Peyer's patch (tissue), 4 donors: ENCODE data around the gene CDK11A. TPM values are rescaled to one million over a fixed set of nuclear protein-coding genes. Genes with fewer than 3 reads are reported as not detected.
"Not testable (repeated sequence)": the region's sequence is repeated elsewhere in the genome, so short reads cannot be mapped to it uniquely, and the experiment has no call there.

Experiments used
- DNase-seq, 3 donors: peaks; one replicate each; pipeline ENCODE4 v3.0.0-alpha.2; 2017 to 2019
- H3K27ac ChIP-seq, 4 donors: fragments of 200-600 bp; sonication (generic); one replicate each; pipeline ENCODE4 v1.5.1; 2016 to 2019
- H3K27me3 ChIP-seq, 2 donors: fragments of 200-600 bp; sonication (generic); one replicate each; pipeline ENCODE4 v1.5.1; 2019
- H3K36me3 ChIP-seq, 3 donors: fragments of 200-600 bp; sonication (generic); one replicate each; pipeline ENCODE4 v1.5.1; 2016 to 2019
- H3K4me1 ChIP-seq, 4 donors: fragments of 200-600 bp; sonication (generic); one replicate each; pipeline ENCODE4 v1.5.1; 2016 to 2019
- H3K4me3 ChIP-seq, 4 donors: fragments of 200-600 bp; sonication (generic); 1 replicate in 3 of 4; 2 replicates in 1 of 4; pipeline ENCODE4 v1.5.1; 2016 to 2019; ENCODE audit warnings: mild to moderate bottlenecking in 1 of 4
- H3K9me3 ChIP-seq, 4 donors: fragments of 200-600 bp; sonication (generic); one replicate each; pipeline ENCODE4 v1.5.1; 2016 to 2019; ENCODE audit warnings: mild to moderate bottlenecking in 1 of 4
- POLR2A ChIP-seq, 2 donors: fragments of 450-650 bp; IDR thresholded peaks; one replicate each; pipeline ENCODE4 v1.5.1; 2017; ENCODE audit warnings: antibody characterized with exemption in 2 of 2, mild to moderate bottlenecking in 2 of 2, moderate library complexity in 2 of 2
- total RNA-seq, 4 donors: library from RNA; depleted of rRNA; stranded (reverse); fragments of >200 nt; gene quantifications; one replicate each; pipeline ENCODE4 v1.1.0, GENCODE V29; 2016
- TF ChIP-seq, protein P1 (sequence below), 6 experiments: fragments of 450-650 bp in 4 of 6; fragments of 200-600 bp in 2 of 6; sonication (generic) in 1 of 6; IDR thresholded peaks; one replicate each; pipeline ENCODE4 v1.5.1; 2017 to 2019; ENCODE audit warnings: antibody characterized with exemption in 6 of 6, mild to moderate bottlenecking in 3 of 6, moderate library complexity in 1 of 6

Gene CDK11A
- total RNA-seq = 100 to 1,000 TPM; 129 to 269 (median 199) TPM

DNA sequence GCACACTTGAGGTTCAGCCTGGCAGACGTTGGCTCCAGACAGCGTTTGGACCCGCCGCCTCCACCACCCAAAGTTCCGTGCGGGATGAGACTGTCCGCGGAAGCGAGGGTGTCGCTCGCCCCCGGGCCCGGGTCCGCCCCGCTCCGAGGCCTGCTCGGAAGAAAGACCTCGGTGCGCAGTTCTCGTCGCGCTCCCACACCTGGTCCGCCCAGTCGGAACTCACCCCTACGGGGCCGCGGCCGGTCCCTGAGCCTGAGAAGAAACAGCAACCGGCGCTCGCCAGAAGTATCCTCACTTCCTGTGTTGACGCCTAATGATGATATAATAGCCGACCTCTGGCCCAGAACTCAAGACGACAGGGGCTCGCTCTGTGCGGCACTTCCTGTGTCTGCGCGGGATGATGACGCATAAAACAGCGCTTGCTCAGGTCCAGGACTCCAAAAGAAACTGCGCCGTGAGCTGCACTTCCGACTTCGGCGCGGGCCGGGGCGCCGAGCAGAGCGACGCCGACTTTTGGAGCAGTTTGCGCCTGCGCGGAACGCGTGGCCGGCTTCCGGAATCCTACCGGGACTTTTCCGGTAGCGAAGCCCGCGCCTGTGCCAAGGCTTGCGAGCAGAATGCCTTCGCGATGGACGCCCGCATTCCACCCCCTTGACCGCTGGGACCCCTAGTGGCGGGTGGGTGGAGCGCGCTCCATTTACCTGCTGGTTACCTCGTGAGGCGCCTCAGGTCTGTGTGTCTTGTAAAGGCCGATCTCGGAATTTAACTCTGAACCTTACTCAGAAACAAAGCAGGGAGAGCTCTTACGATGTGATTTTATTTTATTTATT lies at the start of gene CDK11A:
Gene CDK11A (minus strand): TSS at position 323 of the 830 bp plus-strand sequence. CDS start 1,539 bp downstream, outside the sequence.
- H3K27me3 ChIP-seq, H3K9me3 ChIP-seq, H3K4me1 ChIP-seq: not testable (repeated sequence)
- peak within 1 kb of the TSS; percentile 58 to 77 (median 68) for H3K4me3 ChIP-seq
- TF ChIP-seq, protein P1, sequence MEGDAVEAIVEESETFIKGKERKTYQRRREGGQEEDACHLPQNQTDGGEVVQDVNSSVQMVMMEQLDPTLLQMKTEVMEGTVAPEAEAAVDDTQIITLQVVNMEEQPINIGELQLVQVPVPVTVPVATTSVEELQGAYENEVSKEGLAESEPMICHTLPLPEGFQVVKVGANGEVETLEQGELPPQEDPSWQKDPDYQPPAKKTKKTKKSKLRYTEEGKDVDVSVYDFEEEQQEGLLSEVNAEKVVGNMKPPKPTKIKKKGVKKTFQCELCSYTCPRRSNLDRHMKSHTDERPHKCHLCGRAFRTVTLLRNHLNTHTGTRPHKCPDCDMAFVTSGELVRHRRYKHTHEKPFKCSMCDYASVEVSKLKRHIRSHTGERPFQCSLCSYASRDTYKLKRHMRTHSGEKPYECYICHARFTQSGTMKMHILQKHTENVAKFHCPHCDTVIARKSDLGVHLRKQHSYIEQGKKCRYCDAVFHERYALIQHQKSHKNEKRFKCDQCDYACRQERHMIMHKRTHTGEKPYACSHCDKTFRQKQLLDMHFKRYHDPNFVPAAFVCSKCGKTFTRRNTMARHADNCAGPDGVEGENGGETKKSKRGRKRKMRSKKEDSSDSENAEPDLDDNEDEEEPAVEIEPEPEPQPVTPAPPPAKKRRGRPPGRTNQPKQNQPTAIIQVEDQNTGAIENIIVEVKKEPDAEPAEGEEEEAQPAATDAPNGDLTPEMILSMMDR (IDR thresholded peaks at IDR 0.05) = peak in 5 of 6 experiments; percentile 35 to 55 (median 45)
- TF ChIP-seq POLR2A (IDR thresholded peaks at IDR 0.05) = peak; percentile 88 to 91
- H3K36me3 ChIP-seq = peaks cover 0 to 18% (median 0%) of the 10 kb centered on the region in 3 donors
- peak within 1 kb of the TSS; percentile 85 to 97 (median 93) for H3K27ac ChIP-seq
- peak; percentile 97 to 99 (median 99) for DNase-seq

DNA sequence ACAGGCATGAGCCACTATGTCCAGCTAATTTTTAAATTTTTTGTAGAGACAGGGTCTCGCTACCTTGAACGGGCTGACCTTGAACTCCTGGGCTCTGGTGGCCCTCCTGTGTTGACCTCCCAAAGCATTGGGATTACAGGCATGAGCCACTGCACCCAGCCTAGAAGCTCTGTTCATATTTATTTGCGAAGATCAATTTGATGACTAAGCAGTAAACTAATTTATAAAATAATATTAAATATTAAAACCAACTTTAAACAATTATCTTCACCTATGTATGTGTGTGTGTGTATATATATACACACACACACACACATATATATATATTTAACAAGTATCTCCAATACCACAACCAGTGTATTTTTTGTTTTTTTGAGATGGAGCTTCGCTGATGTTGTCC lies 49.7 kb upstream of the CDK11A start:
- Histone ChIP-seq H3K27me3 (no peaks in the 10 kb centered on the region), H3K36me3 (peaks cover 0 to 20% (median 0%) of the 10 kb centered on the region in 3 donors), H3K4me3 (no peak overlapping the region), H3K9me3 (no peaks in the 10 kb centered on the region), H3K27ac (no peak overlapping the region), H3K4me1 (peaks cover 0 to 38% (median 14%) of the 10 kb centered on the region in 4 donors)
- TF ChIP-seq POLR2A (IDR thresholded peaks at IDR 0.05) = no peak
- TF ChIP-seq, protein P1 (IDR thresholded peaks at IDR 0.05) = no peak
- no peak for DNase-seq

DNA sequence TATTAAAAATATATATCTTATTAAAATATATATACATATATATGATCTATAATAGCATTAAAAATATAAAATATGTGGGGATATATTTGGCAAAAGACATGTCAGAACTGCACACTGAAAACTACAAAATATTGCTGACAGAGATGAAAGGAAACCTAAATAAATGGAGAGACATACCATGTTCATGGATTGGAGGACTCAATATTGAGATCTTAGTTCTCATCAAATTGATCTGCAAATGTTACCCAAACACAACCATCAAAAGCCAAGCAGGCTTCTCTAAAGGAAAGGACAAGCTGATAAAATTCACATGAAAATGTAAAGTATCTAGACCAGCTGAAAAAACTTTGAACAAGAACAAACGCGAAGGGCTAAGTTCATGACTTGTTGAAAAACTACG lies 46.9 kb upstream of the CDK11A start:
- Histone ChIP-seq H3K27ac (no peak overlapping the region), H3K4me3 (no peak overlapping the region), H3K9me3 (no peaks in the 10 kb centered on the region), H3K36me3 (peaks cover 0 to 27% (median 0%) of the 10 kb centered on the region in 3 donors), H3K4me1 (peaks cover 0 to 17% (median 4%) of the 10 kb centered on the region in 4 donors), H3K27me3 (no peaks in the 10 kb centered on the region)
- no peak for TF ChIP-seq POLR2A (IDR thresholded peaks at IDR 0.05)
- TF ChIP-seq, protein P1 (IDR thresholded peaks at IDR 0.05) = no peak
- DNase-seq = no peak

DNA sequence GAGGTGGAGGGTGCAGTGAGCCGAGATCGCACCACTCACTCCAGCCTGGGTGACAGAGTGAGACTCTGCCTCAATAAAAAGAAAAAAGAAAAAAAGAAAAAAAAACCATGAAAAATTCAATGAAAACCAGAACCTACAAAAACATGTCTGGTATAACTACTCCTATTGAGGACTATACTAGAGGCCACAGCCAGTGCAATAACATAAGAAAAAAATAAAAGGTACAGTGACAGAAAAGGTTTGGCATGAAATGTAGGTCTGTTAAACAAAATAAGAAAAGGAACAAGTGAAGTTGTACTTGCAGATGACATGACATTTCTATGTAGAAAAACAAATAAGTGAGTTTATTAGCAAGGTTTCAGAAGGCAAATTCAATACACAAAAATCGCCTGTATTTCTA lies 45.9 kb upstream of the CDK11A start:
- no peaks in the 10 kb centered on the region for H3K27me3 ChIP-seq
- no peak overlapping the region for H3K27ac ChIP-seq
- H3K36me3 ChIP-seq = peaks cover 0 to 28% (median 0%) of the 10 kb centered on the region in 3 donors
- H3K4me3 ChIP-seq = no peak overlapping the region
- H3K9me3 ChIP-seq = no peaks in the 10 kb centered on the region
- TF ChIP-seq, protein P1 (IDR thresholded peaks at IDR 0.05) = no peak
- no peak for TF ChIP-seq POLR2A (IDR thresholded peaks at IDR 0.05)
- no peak for DNase-seq
- H3K4me1 ChIP-seq = peaks cover 0 to 7% (median 2%) of the 10 kb centered on the region in 4 donors

DNA sequence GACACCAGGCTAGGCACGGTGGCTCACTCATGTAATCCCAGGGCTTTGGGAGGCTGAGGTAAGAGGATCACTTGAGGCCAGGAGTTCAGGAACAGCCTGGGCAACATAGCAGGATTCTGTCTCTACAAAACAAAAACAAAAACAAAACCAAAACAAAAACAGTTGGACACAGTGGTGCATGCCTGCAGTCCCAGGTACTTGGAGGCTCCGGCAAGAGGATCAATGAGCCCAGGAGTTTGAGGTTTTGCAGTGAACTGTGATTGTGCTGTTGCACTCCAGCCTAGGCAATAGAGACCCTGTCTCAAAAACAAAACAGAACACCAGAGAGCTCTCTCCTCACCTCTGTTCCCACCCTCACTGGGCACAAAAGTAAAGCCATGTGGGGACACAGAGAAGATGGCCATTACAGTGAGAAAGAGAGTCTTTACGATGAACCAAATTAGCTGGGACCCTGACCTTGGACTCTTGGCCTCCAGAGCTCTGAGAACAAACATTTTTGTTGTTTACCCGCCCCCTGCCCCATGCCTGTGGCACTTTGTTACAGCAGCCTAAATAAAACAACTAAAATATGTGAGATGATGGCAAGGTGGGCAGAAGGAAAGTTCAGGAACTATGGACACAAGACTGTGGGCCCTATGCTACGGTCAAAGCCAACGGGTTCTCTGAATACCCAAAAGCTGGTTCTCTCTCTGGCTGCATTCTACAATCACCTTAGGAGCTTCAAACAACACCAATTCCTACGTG lies 44.3 kb upstream of the CDK11A start:
- no peaks in the 10 kb centered on the region for H3K27me3 ChIP-seq
- no peaks in the 10 kb centered on the region for H3K4me1 ChIP-seq
- H3K9me3 ChIP-seq = no peaks in the 10 kb centered on the region
- TF ChIP-seq, protein P1 (IDR thresholded peaks at IDR 0.05) = no peak
- no peak for TF ChIP-seq POLR2A (IDR thresholded peaks at IDR 0.05)
- H3K27ac ChIP-seq = no peak overlapping the region
- H3K4me3 ChIP-seq = no peak overlapping the region
- peak in 1 of 3 donors; percentile 13 for DNase-seq
- H3K36me3 ChIP-seq = peaks cover 0 to 45% (median 0%) of the 10 kb centered on the region in 3 donors
